ENCODE results near the gene C1QTNF3.

DNA sequence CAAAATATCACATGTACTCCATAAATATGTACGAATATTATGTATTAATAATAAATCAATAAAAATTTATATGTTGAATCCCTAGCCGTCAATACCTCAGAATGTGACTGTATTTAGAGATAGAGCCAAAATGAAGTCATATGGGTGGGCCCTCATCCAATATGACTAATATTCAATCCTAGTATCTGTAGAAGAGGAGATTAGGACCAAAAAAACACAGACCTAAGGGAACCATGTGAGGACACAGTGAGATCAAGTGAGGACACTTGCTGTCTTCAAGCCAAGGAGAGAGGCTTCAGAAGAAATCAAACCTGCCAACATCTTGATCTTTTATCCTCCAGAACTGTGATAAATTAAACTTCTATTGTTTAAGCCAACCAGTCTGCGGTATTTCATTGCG, 31.5 kb downstream of the C1QTNF3 start:
- TF ChIP-seq, protein P1, sequence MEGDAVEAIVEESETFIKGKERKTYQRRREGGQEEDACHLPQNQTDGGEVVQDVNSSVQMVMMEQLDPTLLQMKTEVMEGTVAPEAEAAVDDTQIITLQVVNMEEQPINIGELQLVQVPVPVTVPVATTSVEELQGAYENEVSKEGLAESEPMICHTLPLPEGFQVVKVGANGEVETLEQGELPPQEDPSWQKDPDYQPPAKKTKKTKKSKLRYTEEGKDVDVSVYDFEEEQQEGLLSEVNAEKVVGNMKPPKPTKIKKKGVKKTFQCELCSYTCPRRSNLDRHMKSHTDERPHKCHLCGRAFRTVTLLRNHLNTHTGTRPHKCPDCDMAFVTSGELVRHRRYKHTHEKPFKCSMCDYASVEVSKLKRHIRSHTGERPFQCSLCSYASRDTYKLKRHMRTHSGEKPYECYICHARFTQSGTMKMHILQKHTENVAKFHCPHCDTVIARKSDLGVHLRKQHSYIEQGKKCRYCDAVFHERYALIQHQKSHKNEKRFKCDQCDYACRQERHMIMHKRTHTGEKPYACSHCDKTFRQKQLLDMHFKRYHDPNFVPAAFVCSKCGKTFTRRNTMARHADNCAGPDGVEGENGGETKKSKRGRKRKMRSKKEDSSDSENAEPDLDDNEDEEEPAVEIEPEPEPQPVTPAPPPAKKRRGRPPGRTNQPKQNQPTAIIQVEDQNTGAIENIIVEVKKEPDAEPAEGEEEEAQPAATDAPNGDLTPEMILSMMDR (conservative IDR thresholded peaks at IDR 0.05; ENCODE audit: low read depth, low read length), result no peak
- no peak for TF ChIP-seq EZH2 (IDR thresholded peaks at IDR 0.05; ENCODE audit: borderline replicate concordance, low read depth, low read length, poor library complexity, severe bottlenecking)

Measured in A673 (cell line).